ENCODE data around the gene TRIM25. TPM values are rescaled to one million over a fixed set of nuclear protein-coding genes. Genes with fewer than 3 reads are reported as not detected.

Gene TRIM25
- total RNA-seq, 1 donor, result 70.3 TPM

DNA sequence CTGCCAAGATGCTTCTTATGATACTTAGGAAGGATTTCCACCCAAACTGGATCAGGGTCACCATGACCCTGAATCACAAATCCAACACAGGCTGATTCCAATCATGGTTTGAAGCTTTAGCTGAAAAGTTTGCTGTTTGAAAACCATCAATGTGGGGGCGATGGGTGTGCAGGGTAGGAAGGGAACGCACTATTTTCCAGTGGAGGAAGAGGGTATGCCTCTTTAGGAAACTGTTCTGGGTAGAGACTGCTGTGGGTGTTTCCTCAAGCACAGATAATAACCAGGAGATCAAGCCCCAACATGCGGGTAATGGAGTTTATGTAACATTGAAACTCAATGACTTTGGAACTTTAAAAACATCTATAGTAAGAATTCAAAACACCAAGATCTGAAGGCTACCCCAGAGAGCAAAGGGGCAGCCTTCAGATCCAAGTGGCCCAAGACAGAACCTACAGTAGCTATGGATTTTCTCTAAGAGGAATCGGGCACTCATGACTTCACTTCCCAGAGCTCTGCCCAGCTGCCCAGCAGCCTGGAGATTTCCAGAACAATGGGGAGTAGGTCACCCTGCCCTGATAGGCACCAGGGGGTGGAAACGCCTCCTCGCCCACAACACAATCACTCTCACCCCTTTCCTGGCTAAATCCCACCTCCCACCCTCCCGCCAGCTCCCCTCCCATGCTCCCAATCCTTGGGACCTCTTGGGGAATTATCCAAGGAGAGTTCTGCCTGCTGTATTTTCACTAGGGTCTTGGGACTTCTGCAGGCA lies 22.8 kb downstream of the TRIM25 start:
- H3K4me3 ChIP-seq (ENCODE audit: low read depth, low read length), result no peak overlapping the region
- TF ChIP-seq, protein P1, sequence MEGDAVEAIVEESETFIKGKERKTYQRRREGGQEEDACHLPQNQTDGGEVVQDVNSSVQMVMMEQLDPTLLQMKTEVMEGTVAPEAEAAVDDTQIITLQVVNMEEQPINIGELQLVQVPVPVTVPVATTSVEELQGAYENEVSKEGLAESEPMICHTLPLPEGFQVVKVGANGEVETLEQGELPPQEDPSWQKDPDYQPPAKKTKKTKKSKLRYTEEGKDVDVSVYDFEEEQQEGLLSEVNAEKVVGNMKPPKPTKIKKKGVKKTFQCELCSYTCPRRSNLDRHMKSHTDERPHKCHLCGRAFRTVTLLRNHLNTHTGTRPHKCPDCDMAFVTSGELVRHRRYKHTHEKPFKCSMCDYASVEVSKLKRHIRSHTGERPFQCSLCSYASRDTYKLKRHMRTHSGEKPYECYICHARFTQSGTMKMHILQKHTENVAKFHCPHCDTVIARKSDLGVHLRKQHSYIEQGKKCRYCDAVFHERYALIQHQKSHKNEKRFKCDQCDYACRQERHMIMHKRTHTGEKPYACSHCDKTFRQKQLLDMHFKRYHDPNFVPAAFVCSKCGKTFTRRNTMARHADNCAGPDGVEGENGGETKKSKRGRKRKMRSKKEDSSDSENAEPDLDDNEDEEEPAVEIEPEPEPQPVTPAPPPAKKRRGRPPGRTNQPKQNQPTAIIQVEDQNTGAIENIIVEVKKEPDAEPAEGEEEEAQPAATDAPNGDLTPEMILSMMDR (IDR thresholded peaks at IDR 0.05; ENCODE audit: insufficient read depth, low read length), result no peak
- DNase-seq (ENCODE audit: low read depth), result no peak

DNA sequence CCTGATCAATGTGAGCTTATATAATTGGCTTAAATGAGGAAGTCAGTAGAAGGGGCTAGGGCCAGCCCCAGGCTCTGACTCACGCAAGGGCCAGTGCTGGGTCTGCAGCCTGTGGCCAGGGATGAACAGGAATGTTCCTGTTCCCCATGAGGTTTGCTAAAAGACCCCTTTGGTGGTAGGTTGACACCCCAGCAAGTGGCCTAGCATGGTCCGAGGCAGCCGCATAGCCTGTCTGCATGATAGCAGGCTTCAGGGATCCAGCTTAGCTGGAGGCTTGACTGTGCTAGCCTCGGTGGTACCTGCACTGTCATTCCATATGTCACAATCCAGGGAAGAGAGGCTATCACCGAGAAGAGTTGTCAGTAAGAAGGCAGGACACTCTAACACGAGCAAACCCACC lies 23.5 kb downstream of the TRIM25 start:
- TF ChIP-seq, protein P1 (IDR thresholded peaks at IDR 0.05; ENCODE audit: insufficient read depth, low read length), result no peak
- no peak overlapping the region for H3K4me3 ChIP-seq (ENCODE audit: low read depth, low read length)
- DNase-seq (ENCODE audit: low read depth), result no peak

DNA sequence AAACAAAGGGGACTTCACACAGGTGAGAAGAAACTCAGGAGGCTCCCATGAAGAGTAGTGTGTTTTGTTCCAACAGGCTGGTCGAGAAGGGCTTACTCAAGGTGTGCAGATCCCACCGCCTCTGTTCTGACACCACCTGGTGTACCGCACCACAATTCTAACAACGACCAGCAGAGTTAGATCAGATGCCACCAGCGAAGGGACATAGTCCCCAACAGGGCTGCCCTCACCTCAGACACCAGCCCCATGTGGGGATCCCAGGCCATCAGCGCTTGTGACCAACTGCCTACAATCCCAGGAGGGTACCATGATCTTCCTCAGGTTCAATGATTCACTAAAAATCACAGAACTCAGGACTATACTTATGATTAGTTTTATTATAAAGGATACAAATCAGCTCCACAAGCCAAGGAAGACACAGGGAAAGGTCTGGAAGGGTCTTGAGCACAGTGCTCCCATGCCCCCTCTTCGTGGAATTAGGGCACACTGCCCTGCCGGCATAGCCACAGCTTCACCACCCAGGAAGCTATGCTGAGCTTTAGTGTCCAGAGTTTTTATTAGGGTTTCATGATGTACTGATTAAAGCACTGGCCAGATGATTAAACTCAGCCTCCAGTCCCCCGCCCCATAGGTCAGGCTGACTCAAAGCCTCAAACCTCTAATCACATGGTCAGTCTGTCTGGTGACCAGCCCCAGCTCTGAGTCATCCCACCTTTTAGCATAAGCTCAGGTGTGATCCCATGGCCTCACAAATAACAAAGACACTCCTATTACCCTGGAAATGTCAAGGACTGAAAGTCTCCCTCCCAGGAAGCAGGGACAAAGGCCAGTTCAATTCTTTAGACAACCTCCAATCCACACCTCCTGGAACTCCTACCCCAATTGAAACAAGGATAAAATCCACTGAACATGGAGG lies 26.0 kb downstream of the TRIM25 start:
- no peak overlapping the region for H3K4me3 ChIP-seq (ENCODE audit: low read depth, low read length)
- TF ChIP-seq, protein P1 (IDR thresholded peaks at IDR 0.05; ENCODE audit: insufficient read depth, low read length), result no peak
- DNase-seq (ENCODE audit: low read depth), result no peak

DNA sequence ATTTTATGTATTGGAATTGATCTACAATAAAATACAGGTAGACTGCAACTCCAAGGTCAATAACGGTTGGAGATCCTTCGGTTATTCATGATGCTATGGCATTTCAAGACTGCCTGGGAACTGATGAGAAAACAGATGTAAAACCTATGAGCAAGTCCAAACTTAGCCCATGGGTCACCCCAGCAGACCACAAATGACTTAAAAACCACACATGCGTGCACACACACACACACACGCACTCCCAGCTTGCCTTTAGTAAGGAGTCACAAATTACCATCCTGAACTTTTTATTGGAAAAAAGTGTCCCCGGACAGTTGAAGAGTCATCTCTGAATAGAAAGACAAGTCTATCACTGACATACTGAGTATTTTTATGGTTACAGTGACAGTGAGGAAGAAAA lies 26.7 kb downstream of the TRIM25 start:
- TF ChIP-seq, protein P1 (IDR thresholded peaks at IDR 0.05; ENCODE audit: insufficient read depth, low read length), result no peak

DNA sequence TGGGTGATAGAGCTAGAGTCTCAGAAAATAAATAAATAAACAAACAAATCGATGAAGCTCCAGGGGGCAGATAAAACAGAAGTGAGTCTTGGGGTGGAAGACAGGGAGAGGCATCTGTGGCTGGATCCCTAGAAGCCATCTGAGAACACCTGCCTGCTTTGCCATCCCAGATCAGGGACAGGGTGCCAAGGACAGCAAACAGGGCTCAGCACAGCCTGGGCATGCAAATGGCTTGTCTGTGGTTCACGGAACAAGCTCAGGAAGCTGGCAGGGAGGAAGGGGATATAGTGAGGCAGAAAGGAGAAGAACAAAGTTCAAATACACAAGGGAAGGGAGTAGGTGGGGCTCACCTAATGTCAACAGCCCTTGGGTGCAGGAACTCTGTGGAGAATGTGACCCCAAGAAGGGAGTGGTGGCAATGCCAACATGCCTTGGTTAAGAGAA lies 27.5 kb downstream of the TRIM25 start:
- H3K4me3 ChIP-seq (ENCODE audit: low read depth, low read length), result no peak overlapping the region
- no peak for DNase-seq (ENCODE audit: low read depth)
- TF ChIP-seq, protein P1 (IDR thresholded peaks at IDR 0.05; ENCODE audit: insufficient read depth, low read length), result no peak

More for the DNA sequence above, 26.7 kb downstream of the TRIM25 start:
- DNase-seq (ENCODE audit: low read depth), result no peak
- no peak overlapping the region for H3K4me3 ChIP-seq (ENCODE audit: low read depth, low read length)

DNA sequence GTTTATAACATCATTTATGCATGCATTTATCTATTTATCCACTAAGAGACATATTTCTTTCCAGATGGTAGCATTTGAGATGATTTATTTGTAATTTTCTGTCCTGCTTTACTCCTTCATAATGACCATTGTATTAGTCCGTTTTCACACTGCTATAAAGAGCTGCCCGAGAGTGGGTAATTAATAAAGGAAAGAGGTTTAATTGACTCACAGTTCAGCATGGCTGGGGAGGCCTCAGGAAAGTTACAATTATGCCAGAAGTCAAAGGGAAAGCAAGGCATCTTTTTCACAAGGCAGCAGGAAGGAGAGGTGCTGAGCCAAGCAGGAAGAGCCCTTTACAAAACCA lies 28.6 kb downstream of the TRIM25 start:
- no peak for DNase-seq (ENCODE audit: low read depth)
- TF ChIP-seq, protein P1 (IDR thresholded peaks at IDR 0.05; ENCODE audit: insufficient read depth, low read length), result no peak
- H3K4me3 ChIP-seq (ENCODE audit: low read depth, low read length), result no peak overlapping the region
